ENCODE measurements around the gene AOAH. TPM values are rescaled to one million over a fixed set of nuclear protein-coding genes. Genes with fewer than 3 reads are reported as not detected.

The AOAH gene
- total and polyA plus RNA-seq, 2 of the 4 experiments (the other 2 are of a cell fraction), result not detected

DNA sequence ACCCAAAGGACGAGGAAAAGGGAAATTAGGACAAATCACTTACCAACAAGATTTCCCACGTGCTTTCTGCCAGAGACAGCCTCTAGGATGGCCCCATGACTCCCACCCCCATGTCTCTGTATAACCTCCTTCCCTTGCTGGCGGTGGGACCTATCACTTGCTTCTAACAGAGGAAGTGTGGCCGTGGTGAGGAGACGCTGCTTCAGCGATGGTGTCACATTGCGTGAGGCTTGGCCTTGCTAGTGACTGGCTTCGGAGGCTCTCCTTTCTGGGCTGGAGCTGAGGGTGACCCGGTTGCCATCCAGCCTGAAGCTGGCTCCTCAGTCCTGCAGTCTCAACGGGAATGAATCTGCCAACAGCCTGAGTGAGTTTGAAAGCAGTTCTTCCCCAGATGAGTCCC is 210.9 kb downstream of the AOAH start:
- Histone ChIP-seq H3K9me1 (ENCODE audit: insufficient read depth, low read length) (0 out of 2 replicates have a peak, but pooled peaks cover 3% of the 10 kb centered on the region), H3K36me3 (ENCODE audit: control insufficient read depth, insufficient read depth, low read length) (no peaks in the 10 kb centered on the region), H3K4me3 (ENCODE audit: insufficient read depth, low read depth, low read length) (no peak overlapping the region), H2BK120ac (ENCODE audit: low read depth, low read length) (no peak overlapping the region), H2AFZ (replicated peaks; ENCODE audit: low read length, poor library complexity) (no peak overlapping the region), H2BK20ac (ENCODE audit: low read depth, low read length) (no peak overlapping the region), H3K27ac (ENCODE audit: insufficient read depth, low read length) (no peak overlapping the region), H3K23ac (ENCODE audit: low read depth, low read length) (no peak overlapping the region), H4K5ac (ENCODE audit: low read depth, low read length) (no peak overlapping the region), H3K4ac (ENCODE audit: low read depth, low read length) (no peak overlapping the region), H3K9me3 (ENCODE audit: control insufficient read depth, insufficient read depth, low read length) (no peaks in the 10 kb centered on the region), H3K27me3 (ENCODE audit: control insufficient read depth, insufficient read depth, low read length) (peaks cover 5% of the 10 kb centered on the region), H3K14ac (replicated peaks; ENCODE audit: low read depth, low read length) (no peak overlapping the region), H3K18ac (ENCODE audit: low read depth, low read length) (no peak overlapping the region), H3K56ac (ENCODE audit: extremely low read depth, insufficient read depth, low read length) (no peak overlapping the region), H2BK5ac (ENCODE audit: low read depth, low read length, poor library complexity, severe bottlenecking) (no peak overlapping the region), H2BK15ac (ENCODE audit: low read depth, low read length) (no peak overlapping the region), H3K79me1 (ENCODE audit: low read depth in 1 of 2, low read length in 2 of 2) (no peaks in the 10 kb centered on the region), H3K4me1 (ENCODE audit: control insufficient read depth, insufficient read depth, low read length) (no peaks in the 10 kb centered on the region), H3K4me2 (ENCODE audit: low read depth, low read length) (no peak overlapping the region), H2AK9ac (replicated peaks; ENCODE audit: low read depth, low read length, poor library complexity) (no peak overlapping the region), H4K20me1 (ENCODE audit: insufficient read depth, low read length) (no peaks in the 10 kb centered on the region), H4K91ac (ENCODE audit: insufficient read depth, low read depth, low read length) (no peak overlapping the region), H4K8ac (ENCODE audit: low read depth in 2 of 2, low read length in 2 of 2) (no peak overlapping the region), H2AK5ac (ENCODE audit: low read depth, low read length) (no peak overlapping the region), H3K9ac (ENCODE audit: low read depth, low read length) (no peak overlapping the region)
- dilution Hi-C loops (cut with HindIII; ENCODE audit: low sequenced_read_pairs, unreplicated experiment) (no loop called here), in situ Hi-C loops (cut with MboI; ENCODE audit: low sequenced_read_pairs) (no loop called here), intact Hi-C loops (cut with micrococcal nuclease) (no loop called here)
- no peak for TF ChIP-seq RFX5 (IDR thresholded peaks at IDR 0.05; ENCODE audit: low read depth, low read length)
- TF ChIP-seq, protein P1, sequence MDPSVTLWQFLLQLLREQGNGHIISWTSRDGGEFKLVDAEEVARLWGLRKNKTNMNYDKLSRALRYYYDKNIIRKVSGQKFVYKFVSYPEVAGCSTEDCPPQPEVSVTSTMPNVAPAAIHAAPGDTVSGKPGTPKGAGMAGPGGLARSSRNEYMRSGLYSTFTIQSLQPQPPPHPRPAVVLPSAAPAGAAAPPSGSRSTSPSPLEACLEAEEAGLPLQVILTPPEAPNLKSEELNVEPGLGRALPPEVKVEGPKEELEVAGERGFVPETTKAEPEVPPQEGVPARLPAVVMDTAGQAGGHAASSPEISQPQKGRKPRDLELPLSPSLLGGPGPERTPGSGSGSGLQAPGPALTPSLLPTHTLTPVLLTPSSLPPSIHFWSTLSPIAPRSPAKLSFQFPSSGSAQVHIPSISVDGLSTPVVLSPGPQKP (IDR thresholded peaks at IDR 0.05; ENCODE audit: borderline replicate concordance, low read depth, low read length), result no peak
- no peak for TF ChIP-seq FOS (IDR thresholded peaks at IDR 0.05; ENCODE audit: low read depth, low read length)
- TF ChIP-seq RCOR1 (IDR thresholded peaks at IDR 0.05; ENCODE audit: insufficient replicate concordance, low read length), result no peak
- no peak for TF ChIP-seq SMC3 (IDR thresholded peaks at IDR 0.05; ENCODE audit: low read depth, low read length)
- TF ChIP-seq BHLHE40 (IDR thresholded peaks at IDR 0.05; ENCODE audit: low read depth, low read length), result no peak
- TF ChIP-seq NFE2L2 (IDR thresholded peaks at IDR 0.05; ENCODE audit: low read depth, low read length), result no peak
- TF ChIP-seq MXI1 (IDR thresholded peaks at IDR 0.05; ENCODE audit: borderline replicate concordance, low read depth, low read length), result no peak
- TF ChIP-seq CEBPB (IDR thresholded peaks at IDR 0.05; ENCODE audit: low read depth, low read length), result no peak
- TF ChIP-seq MAZ (IDR thresholded peaks at IDR 0.05; ENCODE audit: borderline replicate concordance, low read depth, low read length), result no peak
- no peak for TF ChIP-seq POLR2A (IDR thresholded peaks at IDR 0.05; ENCODE audit: low read depth, low read length)
- TF ChIP-seq RAD21 (IDR thresholded peaks at IDR 0.05; ENCODE audit: low read length), result no peak
- TF ChIP-seq, protein P2, sequence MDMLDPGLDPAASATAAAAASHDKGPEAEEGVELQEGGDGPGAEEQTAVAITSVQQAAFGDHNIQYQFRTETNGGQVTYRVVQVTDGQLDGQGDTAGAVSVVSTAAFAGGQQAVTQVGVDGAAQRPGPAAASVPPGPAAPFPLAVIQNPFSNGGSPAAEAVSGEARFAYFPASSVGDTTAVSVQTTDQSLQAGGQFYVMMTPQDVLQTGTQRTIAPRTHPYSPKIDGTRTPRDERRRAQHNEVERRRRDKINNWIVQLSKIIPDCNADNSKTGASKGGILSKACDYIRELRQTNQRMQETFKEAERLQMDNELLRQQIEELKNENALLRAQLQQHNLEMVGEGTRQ (IDR thresholded peaks at IDR 0.05; ENCODE audit: low read depth, low read length), result no peak
- TF ChIP-seq MAFK (IDR thresholded peaks at IDR 0.05; ENCODE audit: low read depth, low read length), result no peak
- TF ChIP-seq, protein P3, sequence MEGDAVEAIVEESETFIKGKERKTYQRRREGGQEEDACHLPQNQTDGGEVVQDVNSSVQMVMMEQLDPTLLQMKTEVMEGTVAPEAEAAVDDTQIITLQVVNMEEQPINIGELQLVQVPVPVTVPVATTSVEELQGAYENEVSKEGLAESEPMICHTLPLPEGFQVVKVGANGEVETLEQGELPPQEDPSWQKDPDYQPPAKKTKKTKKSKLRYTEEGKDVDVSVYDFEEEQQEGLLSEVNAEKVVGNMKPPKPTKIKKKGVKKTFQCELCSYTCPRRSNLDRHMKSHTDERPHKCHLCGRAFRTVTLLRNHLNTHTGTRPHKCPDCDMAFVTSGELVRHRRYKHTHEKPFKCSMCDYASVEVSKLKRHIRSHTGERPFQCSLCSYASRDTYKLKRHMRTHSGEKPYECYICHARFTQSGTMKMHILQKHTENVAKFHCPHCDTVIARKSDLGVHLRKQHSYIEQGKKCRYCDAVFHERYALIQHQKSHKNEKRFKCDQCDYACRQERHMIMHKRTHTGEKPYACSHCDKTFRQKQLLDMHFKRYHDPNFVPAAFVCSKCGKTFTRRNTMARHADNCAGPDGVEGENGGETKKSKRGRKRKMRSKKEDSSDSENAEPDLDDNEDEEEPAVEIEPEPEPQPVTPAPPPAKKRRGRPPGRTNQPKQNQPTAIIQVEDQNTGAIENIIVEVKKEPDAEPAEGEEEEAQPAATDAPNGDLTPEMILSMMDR (conservative IDR thresholded peaks at IDR 0.05; ENCODE audit: low read depth, low read length), result no peak
- TF ChIP-seq CHD1 (IDR thresholded peaks at IDR 0.05; ENCODE audit: low read depth, low read length), result no peak
- BruUV-seq (replicated peaks), result no TSS peak
- DNase-seq, result no peak
- ATAC-seq (ENCODE audit: low read depth), result no peak
- ChIA-PET POLR2A (ENCODE audit: unreplicated experiment) (no interaction called here), CTCF (no interaction called here)
- WGBS, 2 experiments (ENCODE audit: extremely low coverage in 2 of 2, insufficient read length in 1 of 2), result 81% methylated on average over 8 of the region's 10 CpGs; no CpG with 5 or more reads in 1 of the 2 experiments

All from IMR-90 (cell line).